Measurements from ENCODE around the gene TAS2R20.
A peak's percentile ranks its signal among the peaks of the same experiment; 100 is the strongest.
"Not testable (repeated sequence)": the region's sequence is repeated elsewhere in the genome, so short reads cannot be mapped to it uniquely, and the experiment has no call there.

Gene TAS2R20, protein sequence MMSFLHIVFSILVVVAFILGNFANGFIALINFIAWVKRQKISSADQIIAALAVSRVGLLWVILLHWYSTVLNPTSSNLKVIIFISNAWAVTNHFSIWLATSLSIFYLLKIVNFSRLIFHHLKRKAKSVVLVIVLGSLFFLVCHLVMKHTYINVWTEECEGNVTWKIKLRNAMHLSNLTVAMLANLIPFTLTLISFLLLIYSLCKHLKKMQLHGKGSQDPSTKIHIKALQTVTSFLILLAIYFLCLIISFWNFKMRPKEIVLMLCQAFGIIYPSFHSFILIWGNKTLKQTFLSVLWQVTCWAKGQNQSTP

GRCh38 chr12:10998204-10998603 lies at the start of gene TAS2R20:
TSS of gene TAS2R20 (minus strand) at chr12:10998304. CDS start at chr12:10997875, 429 bp downstream.
- no peak for DNase-seq (ENCODE audit: low spot score)

DNA sequence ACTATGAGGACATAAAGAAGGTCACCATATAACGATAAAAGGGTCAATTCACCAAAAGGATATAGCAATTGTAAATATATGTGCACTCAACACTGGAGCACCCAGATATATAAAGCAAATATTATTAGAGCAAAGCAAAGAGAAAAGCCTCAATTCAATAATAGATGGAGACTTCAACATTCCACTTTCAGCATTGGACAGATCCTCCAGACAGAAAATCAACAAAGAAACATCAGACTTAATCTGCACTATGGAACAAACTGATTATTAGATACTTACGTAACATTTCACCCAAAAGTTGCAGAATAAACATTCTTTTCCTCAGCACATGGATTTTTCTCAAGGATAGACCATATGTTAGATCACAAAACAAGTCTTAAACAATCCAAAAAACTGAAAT lies 43.3 kb upstream of the TAS2R20 start:
- not testable (repeated sequence) for DNase-seq (ENCODE audit: low spot score)

- no peak for DNase-seq (ENCODE audit: low spot score)
Observed at GRCh38 chr12:11040162-11040561, 42.1 kb upstream of the TAS2R20 start.

GRCh38 chr12:11039171-11039570 lies 41.1 kb upstream of the TAS2R20 start:
- DNase-seq (ENCODE audit: low spot score): no peak

GRCh38 chr12:11033959-11034358 lies 35.9 kb upstream of the TAS2R20 start:
- DNase-seq (ENCODE audit: low spot score): not testable (repeated sequence)

DNA sequence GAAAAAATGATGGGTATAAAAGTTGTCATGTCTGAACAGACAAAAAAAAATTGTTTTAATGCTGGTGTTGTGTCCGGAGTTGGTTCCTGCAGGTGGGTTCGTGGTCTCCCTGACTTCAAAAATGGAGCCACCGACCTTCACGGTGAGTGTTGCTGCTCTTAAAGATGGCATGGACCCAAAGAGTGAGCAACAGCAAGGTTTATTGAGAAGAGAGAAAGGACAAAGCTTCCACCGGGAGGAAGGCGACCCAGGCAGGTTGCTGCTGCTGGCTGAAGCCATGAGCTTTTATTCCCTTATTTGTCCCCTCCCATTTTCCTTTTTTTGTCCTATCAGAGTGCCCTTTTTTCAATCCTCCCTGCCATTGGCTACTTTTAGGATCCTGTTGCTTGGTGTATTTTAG lies 33.2 kb upstream of the TAS2R20 start, which contains the start of gene TAS2R31:
TSS of gene TAS2R31 (minus strand) at position 101 of the 400 bp plus-strand sequence. CDS start at position 29, 72 bp downstream.
- DNase-seq (ENCODE audit: low spot score): no peak

DNA sequence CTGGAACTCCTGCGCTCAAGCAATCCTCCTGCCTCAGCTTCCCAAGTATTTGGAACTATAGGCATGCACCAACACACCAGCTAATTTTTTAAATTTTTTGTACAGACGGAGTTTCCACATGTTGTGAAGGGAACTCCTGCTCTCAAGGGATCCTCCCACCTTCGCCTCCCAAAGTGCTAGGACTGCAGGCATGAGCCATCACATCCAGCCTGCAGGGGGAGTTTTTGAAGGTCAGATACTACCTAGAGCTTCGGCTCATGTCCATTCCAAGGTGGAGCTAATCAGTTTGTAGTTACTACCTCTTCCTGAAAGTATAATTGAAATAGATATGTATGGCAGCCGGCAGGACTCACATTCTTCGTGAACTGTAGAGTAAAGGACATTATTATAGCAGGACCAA lies 28.0 kb upstream of the TAS2R20 start:
- DNase-seq (ENCODE audit: low spot score): no peak

- DNase-seq (ENCODE audit: low spot score): no peak
Observed at GRCh38 chr12:11023387-11023786, 25.3 kb upstream of the TAS2R20 start.

GRCh38 chr12:11022520-11022919 lies 24.4 kb upstream of the TAS2R20 start, which contains the start of gene TAS2R19:
TSS of gene TAS2R19 (minus strand) at chr12:11022620. CDS start at chr12:11022571, 49 bp downstream.
- DNase-seq (ENCODE audit: low spot score): no peak

DNA sequence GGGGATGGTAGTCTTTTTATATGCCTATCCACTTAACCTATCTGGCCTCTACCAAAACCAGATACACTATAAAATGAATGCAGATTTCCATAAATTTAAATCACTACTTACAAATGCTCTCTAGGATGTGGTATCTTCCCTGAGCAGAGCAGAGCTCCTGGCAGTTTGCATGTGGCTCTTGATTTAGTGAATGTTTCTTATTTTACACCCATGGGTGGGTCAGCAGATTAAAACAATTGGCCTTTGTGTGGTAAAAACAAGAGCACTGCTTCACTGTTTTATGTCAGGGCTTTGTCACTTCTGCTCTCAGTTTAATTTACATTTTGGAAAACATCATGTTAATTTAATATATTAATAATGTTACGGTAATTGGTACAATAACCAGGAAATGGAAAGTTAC lies 18.8 kb upstream of the TAS2R20 start:
- no peak for DNase-seq (ENCODE audit: low spot score)

GRCh38 chr12:11015775-11016430 lies 17.8 kb upstream of the TAS2R20 start:
- DNase-seq (ENCODE audit: low spot score): no peak

- peak; percentile 55 for DNase-seq (ENCODE audit: low spot score)
Observed at GRCh38 chr12:11014234-11014633, 16.1 kb upstream of the TAS2R20 start.

DNA sequence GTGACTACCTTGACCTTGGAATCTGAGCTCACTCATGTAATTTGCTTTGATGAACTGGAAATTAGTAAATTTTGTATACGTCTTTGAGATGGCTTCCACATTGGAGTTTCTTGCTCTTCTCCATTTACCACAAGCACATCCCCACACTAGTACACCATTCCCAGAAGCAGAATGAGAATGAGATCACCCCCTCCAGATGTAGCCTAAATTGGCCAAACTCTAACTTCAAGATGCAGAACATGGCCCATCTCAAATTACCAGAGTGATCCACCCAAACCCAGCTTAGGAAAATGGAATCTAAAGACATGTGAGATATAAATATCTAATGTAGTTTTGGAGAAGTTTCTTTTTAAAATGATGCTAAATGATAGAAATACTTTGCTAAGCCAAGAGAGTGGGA lies 9.5 kb upstream of the TAS2R20 start:
- no peak for DNase-seq (ENCODE audit: low spot score)

GRCh38 chr12:10994307-10994706 lies 3.8 kb downstream of the TAS2R20 start:
- no peak for DNase-seq (ENCODE audit: low spot score)

GRCh38 chr12:10989107-10989506 lies 9.0 kb downstream of the TAS2R20 start:
- DNase-seq (ENCODE audit: low spot score): no peak

- DNase-seq (ENCODE audit: low spot score): no peak
Observed at GRCh38 chr12:10986812-10987211, 11.3 kb downstream of the TAS2R20 start, which contains the start of gene TAS2R50. TSS of gene TAS2R50 (minus strand) at chr12:10986912. CDS start at chr12:10986860, 52 bp downstream.

DNA sequence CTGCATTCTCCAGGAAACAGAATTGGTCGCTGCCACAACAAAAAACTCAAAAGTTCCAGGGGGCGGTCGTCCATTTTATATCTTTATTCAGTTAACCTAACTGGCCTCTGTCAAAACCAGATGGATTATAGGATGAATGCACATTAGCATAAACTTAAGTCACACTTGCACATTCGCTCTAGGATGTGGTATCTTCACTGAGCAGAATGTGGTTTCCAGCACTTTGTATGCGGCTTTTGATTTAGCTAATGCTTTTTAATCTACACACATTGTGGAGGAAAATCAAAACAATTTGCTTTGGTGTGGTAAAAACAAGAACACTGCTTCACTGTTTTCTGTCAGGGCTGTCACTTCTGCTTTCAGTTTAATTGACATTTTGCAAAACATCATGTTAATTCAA lies 15.9 kb downstream of the TAS2R20 start:
- DNase-seq (ENCODE audit: low spot score): no peak

DNA sequence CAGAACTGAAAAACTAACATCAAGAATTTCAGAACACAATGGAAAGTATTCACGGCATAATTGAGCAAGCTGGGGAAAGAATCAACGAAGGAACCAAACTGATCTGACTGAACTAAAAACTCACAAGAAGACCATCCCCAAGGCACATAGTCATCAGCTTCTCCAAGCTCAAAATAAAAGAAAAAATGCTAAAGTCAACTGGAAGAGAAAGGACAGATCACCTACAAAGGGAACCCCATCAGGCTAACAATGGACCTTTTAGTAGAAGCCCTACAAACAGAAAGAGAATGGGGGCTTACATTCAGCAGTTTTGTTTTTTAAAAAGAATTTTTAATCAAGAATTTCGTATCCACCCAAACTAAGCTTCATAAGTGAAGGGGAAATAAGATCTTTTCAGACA lies 23.1 kb downstream of the TAS2R20 start:
- DNase-seq (ENCODE audit: low spot score): no peak

DNA sequence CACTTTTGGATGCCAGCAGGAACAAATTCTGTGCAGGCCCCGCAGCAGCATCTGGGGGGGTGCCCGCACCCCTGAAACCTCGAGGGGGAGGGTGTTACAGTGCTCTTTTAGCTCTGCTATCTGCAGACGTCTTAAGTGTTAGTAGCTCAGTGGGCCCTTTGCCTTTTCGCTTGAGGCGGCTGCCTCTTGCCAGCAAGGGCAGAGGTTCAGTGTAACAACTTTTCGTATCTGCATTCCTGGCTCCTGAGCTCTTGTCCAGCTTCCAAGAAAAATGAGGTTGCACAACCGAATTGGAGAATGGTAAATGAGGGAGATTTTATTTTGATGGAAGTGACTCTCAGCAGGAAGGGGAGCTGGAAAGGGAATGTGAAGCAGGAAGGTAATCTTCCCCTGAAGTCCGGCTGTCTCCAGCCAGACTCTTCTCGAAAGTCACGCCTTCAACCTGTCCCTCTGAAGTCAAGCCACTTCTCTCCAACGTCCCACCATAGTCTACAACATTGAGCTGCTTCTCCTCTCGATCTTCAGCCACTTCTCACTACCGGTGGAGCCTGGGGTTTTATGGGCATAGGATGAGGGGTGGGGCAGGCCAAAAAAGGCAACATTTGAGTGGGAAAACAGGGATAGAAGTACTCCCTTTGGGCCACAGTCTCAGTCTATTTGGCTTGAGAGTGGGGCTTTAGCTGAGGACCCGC lies 29.2 kb downstream of the TAS2R20 start:
- peak; percentile 9 for DNase-seq (ENCODE audit: low spot score)

- DNase-seq (ENCODE audit: low spot score): no peak
Observed at GRCh38 chr12:10967409-10967808, 30.7 kb downstream of the TAS2R20 start.

DNA sequence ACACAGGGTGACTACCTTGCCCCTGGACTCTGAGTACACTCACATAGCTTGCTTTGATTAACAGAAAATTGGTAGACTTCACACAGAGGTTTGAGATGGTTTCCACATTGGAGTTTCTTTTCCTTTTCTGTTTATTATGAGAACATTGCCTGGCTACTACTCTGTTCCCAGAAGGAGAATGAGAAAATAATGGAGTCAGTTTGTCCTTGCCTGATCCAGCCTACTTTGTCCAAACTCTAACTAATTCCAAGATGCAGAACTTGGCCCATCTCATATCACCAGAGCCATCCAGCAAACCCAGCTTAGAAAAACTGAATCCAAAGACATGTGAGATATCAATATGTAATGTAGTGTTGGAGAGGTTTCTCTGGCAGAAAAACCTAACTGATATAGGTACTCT lies 31.8 kb downstream of the TAS2R20 start:
- no peak for DNase-seq (ENCODE audit: low spot score)

DNA sequence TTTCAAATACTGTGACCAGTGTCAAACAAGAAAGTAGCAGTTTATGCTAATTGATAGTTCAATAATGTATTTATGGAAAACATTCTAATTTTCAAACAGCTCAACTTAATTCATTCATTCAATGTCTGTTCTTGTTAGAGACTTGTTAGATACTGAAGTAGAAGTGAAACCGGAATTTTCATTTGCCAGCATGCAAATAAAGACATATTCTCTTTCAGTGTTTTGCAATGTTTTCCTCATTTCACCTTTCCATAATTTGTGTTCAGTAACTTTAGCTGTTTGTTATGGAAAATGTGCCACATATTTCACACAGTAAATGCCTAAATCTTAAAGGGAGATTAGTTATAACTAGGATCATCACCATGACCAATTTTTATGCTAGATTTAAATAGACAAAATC lies 32.6 kb downstream of the TAS2R20 start:
- no peak for DNase-seq (ENCODE audit: low spot score)

DNA sequence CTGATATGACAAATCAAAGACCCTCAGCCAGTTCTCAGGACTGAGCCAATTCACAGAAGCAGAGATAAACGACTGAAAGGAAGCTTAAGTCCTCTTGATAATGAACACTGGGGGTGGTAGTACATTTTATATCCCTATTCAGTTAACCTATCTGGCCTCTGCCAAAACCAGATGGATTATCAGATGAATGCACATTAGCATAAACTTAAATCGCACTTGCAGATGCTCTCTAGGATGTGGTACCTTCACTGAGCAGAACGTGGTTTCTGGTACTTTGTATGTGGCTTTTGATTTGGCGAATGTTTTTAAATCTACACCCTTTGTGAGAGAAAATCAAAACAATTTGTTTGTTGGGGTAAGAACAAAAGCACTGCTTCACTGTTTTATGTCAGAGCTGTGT lies 37.9 kb downstream of the TAS2R20 start:
- DNase-seq (ENCODE audit: low spot score): no peak

Data from kidney tubule cell (primary cell).